Stimulated activated memory B cell treated with anti-CD40 and anti-IgM and Interleukin-4, amounts not matched to agents 10 μg/mL and 1 μg/mL and 100 μg/mL, for 72 hours (primary cell): ENCODE results near the gene VPS39.

ENCODE experiments used
- ATAC-seq: fragments of 150-1000 bp; cut with Tn5 transposase; 2 replicates; pipeline ENCODE4 v1.10.0; 2021
- H3K27ac Mint-ChIP-seq: one replicate; pipeline ENCODE4 v1.8.0; 2022; ENCODE audit warnings: mild to moderate bottlenecking, mixed read lengths
- H3K27me3 Mint-ChIP-seq: one replicate; pipeline ENCODE4 v1.8.0; 2022; ENCODE audit warnings: mixed read lengths
- H3K36me3 Mint-ChIP-seq: one replicate; pipeline ENCODE4 v1.8.0; 2022; ENCODE audit warnings: mixed read lengths
- H3K4me1 Mint-ChIP-seq: one replicate; pipeline ENCODE4 v1.8.0; 2022; ENCODE audit warnings: mixed read lengths
- H3K4me3 Mint-ChIP-seq: one replicate; pipeline ENCODE4 v1.8.0; 2022; ENCODE audit warnings: mild to moderate bottlenecking, moderate library complexity, mixed read lengths
- H3K9me3 Mint-ChIP-seq: one replicate; pipeline ENCODE4 v1.8.0; 2022; ENCODE audit warnings: mixed read lengths

The VPS39 gene

DNA sequence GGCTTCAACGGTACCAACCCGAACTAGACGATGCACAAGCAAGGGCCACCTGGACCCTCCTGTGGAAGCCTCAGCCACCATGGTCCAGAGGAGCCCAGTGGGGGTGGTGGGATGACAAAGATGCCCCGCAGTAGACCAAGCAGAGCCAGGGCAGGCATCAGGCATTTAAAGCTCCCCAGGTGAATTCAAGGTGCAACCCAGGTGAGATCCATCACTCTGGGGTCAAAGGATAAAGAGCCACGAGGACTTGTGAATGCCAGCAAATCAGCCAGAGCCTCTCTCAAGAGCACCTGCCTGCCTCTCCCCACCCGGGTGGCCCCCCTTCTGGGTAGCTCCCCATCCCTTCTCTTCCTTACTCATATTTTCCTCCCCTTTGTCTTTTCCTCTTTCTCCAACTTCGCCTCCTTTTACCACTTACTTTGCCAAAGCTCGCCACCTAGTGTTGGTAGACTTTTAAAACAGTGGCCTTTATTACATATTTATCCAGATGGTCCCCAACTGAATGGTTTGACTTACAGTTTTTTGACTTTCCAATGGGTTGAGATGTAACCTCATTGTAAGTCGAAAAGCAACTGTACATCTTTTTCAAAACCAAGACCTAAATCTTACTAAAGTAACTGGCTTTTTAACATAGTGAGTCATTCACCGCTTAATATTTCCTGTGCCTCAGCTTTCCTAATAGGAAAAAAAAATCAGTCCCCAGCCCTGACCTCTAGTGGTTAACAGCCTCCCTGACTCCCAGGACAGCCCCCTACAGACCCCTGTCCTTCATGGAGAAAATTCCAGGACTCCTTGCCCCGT lies 70.4 kb downstream of the VPS39 start:
- ATAC-seq = no peak
- Mint-ChIP-seq H3K27me3 (peaks cover 14% of the 10 kb centered on the region), H3K4me3 (no peak overlapping the region)

DNA sequence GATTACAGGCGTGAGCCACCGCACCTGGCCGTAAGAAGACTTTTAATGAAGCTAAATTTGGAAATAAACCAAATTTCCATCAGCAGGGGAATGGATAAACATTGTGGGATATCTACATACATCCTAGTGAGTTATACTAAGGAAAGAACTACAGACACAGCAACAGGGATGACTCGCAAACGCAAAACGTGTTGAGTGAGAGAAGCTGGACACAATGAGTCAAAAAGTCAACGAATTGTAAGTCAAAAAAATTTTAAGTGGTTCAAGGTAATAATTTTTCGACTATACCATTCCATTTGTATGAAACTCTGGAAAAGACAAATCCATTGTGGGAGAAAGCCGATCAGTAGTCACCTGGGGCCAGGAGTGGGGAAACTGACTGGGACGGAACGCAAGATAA lies 71.6 kb downstream of the VPS39 start:
- ATAC-seq = no peak
- Mint-ChIP-seq H3K9me3 (no peaks in the 10 kb centered on the region), H3K27ac (no peak overlapping the region), H3K4me3 (no peak overlapping the region), H3K36me3 (no peaks in the 10 kb centered on the region), H3K27me3 (peaks cover 26% of the 10 kb centered on the region), H3K4me1 (no peaks in the 10 kb centered on the region)

More for the DNA sequence above, 70.4 kb downstream of the VPS39 start:
- no peak overlapping the region for H3K27ac Mint-ChIP-seq
- H3K4me1 Mint-ChIP-seq = no peaks in the 10 kb centered on the region
- H3K36me3 Mint-ChIP-seq = no peaks in the 10 kb centered on the region
- no peaks in the 10 kb centered on the region for H3K9me3 Mint-ChIP-seq

DNA sequence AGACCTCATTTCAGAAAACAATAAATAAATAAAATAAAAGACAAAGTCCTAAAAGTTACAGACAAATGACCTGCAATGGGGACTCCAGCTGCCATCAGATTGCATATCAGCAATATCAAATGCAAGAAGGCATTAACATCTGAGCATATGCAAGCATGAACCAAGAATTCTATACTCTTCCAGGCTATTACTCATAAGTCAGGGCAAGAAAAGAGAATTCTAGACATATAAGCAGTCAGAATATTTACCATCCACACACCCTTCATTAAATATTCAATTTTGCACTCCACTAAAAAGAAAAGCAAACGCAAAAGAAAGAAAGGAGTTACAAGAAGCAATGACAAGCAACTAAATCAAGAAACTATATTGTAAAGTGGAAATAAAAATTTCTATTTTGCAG lies 72.8 kb downstream of the VPS39 start:
- Mint-ChIP-seq H3K27ac (no peak overlapping the region), H3K27me3 (peaks cover 37% of the 10 kb centered on the region), H3K4me1 (no peaks in the 10 kb centered on the region), H3K4me3 (no peak overlapping the region), H3K36me3 (no peaks in the 10 kb centered on the region), H3K9me3 (no peaks in the 10 kb centered on the region)
- ATAC-seq = no peak

DNA sequence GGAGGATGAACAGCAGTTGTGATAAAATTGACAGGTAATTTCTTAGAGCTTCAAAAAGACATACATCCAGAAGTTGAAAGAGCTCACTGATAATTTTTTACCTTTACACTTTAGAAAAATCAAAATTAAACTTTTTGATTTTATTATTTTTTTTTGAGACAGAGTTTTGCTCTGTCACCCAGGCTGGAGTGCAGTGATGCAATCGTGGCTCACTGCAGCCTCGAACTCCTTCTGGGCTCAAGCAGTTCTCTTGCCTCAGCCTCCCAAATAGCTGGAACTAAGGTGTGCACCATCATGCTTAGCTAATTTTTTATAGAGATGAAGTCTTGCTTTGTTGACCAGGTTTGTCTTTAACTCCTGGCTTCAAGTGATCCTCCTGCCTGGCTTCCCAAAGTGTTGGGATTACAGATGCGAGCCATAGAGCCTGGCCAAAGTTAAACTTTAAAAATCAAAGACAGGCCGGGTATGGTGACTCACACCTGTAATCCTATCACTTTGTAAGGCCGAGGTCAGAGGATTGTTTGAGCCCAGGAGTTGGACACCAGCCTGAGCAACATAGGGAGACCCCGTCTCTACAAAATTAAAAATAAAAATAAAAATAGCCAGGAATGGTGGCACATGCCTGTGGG lies 73.4 kb downstream of the VPS39 start:
- H3K4me1 Mint-ChIP-seq = no peaks in the 10 kb centered on the region
- no peak overlapping the region for H3K4me3 Mint-ChIP-seq
- no peak overlapping the region for H3K27ac Mint-ChIP-seq
- H3K27me3 Mint-ChIP-seq = peaks cover 44% of the 10 kb centered on the region
- no peaks in the 10 kb centered on the region for H3K9me3 Mint-ChIP-seq
- ATAC-seq = no peak
- H3K36me3 Mint-ChIP-seq = no peaks in the 10 kb centered on the region

DNA sequence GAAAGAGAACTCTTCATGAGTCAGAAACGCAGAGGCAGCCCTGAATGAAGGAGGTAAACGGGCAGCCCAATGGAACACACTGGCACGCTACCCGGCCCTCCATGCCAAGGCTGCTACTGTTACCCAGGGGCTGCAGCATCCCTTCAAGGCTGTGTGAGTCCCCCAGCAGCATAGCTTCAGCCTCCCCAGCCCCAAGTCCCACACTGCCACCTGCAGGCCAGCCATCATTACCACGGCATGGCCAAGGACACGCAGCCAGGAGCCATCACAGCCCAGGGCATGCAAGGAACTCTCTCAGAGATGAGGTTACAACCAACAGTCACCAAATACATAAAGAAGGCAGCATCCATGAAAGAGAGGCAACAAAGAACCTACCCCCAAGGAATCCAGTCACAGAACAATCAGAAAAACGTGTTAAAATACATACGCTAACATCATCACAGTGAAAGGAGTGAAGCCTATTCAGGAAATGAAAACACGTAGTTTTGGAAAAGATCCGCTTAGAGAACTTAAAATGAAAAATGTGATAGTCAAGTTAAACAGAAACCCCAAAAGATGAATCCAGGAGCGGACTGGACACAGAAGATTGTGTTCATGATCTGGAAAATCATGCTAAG lies 74.1 kb downstream of the VPS39 start:
- no peaks in the 10 kb centered on the region for H3K4me1 Mint-ChIP-seq
- H3K9me3 Mint-ChIP-seq = no peaks in the 10 kb centered on the region
- no peaks in the 10 kb centered on the region for H3K36me3 Mint-ChIP-seq
- peaks cover 51% of the 10 kb centered on the region for H3K27me3 Mint-ChIP-seq
- no peak overlapping the region for H3K27ac Mint-ChIP-seq
- no peak overlapping the region for H3K4me3 Mint-ChIP-seq
- ATAC-seq = peak; percentile 64

DNA sequence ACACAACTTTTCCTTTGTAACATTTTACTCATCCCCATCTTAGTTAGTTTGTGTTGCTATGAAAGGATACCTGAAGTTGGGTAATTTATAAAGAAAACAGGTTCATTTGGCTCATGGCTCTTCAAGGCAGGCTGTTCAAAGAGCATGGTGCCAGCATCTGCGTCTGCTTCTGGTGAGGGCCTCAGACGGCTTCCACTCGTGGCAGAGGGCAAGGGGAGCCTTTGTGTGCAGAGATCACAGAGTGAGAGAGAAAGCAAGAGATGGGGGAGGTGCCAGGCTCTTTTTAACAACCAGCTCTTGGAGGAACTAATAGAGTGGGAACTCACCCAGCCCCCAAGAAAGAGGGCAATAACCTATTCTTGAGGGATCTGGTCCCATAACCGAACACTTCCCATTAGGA lies 74.7 kb downstream of the VPS39 start:
- Mint-ChIP-seq H3K9me3 (no peaks in the 10 kb centered on the region), H3K36me3 (no peaks in the 10 kb centered on the region), H3K27ac (no peak overlapping the region), H3K4me3 (no peak overlapping the region), H3K27me3 (peaks cover 57% of the 10 kb centered on the region), H3K4me1 (no peaks in the 10 kb centered on the region)
- no peak for ATAC-seq

DNA sequence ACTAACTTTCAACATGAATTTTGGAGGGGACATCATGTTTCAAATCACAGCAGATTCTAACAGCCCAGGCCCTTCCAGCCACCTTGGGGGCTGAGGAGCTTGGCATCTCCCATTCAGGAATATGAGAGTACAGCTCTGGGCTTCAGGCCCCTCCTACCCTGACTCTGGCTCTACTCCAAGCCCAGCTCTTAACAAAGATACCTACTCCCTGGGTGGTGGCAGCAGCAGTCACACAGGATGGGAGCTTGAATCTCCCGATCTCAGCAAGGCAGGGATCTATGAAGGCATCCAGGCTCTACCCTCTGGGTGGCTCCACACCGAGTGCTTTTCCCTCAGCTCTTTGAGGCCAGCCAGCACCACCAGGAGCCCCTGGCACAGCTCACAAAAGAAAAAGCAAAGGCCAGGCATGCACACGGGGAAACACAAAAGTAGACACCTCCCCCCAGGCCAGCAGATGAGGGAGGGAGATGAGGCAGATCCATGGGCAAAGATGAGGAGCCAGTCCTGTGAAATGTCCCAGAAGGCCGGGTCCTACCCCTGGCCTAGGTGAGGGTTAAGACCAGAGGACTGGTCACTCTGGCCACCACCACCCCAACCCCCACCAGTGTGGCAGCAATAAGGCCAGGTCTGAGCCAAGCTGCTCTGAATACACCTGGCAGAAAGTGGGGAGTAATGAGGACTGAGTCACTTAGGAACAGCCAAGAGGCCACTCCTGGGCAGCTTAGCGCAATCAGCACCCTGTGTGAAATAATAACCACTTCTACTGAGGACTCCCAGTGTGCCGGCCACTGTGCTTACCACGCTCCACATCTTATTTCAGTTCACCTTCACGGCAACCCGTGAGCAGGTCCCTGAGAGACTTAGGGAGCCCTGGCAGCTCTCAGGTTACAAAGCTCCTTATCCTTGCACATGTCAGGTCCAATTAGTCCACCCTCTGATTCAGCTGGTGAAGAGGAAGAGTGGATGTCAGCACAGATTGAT lies 76.0 kb downstream of the VPS39 start:
- Mint-ChIP-seq H3K27ac (no peak overlapping the region), H3K27me3 (peaks cover 69% of the 10 kb centered on the region), H3K4me1 (no peaks in the 10 kb centered on the region), H3K9me3 (no peaks in the 10 kb centered on the region), H3K4me3 (no peak overlapping the region), H3K36me3 (no peaks in the 10 kb centered on the region)
- no peak for ATAC-seq

DNA sequence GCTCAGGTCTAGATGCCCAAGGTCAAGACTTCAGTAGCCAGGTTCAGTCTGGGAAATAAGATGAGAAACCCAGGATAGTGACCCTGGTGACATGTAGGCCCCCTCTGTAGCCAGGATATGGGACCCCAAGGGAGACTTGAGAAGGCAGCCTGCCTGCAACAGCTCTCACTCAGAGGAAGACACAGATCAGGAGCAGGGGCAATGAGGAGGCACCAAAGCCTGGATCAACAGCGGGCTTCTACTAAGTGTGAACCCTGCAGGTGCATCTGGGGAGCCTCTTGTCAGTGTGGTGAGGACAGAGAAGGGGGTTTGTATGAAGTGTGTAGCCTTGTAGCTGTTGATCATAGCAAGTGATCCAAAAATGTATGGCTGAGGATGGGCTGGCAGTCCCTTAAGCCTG lies 77.1 kb downstream of the VPS39 start:
- H3K4me3 Mint-ChIP-seq = no peak overlapping the region
- no peaks in the 10 kb centered on the region for H3K36me3 Mint-ChIP-seq
- no peaks in the 10 kb centered on the region for H3K9me3 Mint-ChIP-seq
- H3K4me1 Mint-ChIP-seq = no peaks in the 10 kb centered on the region
- peaks cover 69% of the 10 kb centered on the region for H3K27me3 Mint-ChIP-seq
- H3K27ac Mint-ChIP-seq = no peak overlapping the region
- no peak for ATAC-seq

DNA sequence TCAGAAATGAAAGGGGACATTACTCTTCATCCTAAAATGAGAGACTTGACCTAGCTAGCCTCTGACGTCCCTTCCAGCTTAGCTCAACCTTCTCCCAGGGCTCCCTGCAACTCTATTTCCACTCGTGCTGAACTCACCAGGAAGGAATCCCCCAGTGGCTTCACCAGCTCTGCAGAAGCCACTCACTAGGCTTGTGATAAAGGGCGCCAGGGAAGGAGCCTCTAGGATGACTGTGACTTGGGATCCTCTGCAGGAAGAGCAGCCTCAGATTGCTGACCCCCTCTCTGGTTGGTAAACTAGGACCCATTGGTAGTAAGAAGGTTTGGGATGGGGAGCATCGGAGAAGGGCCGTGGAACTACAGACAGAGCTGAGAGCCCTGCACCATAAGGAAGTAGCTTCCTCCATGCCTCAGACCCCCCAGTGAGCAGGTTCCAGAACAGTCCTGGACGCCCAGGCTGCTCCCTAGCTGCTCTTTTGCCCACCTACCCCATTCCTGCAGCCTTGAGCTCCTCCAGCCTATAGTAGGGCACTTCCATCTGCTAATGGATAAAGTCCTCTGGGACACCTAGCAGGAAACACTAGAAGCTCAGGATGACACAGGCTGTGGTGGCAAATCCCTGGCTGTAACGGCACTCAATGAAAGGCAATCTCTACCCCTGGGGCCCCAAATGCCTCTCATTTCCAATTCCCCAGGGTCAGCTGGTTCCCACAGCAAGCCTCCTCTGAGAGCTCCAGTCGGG lies 77.7 kb downstream of the VPS39 start:
- Mint-ChIP-seq H3K27me3 (peaks cover 69% of the 10 kb centered on the region), H3K4me1 (no peaks in the 10 kb centered on the region), H3K36me3 (no peaks in the 10 kb centered on the region), H3K9me3 (no peaks in the 10 kb centered on the region), H3K27ac (no peak overlapping the region), H3K4me3 (no peak overlapping the region)
- ATAC-seq = no peak

DNA sequence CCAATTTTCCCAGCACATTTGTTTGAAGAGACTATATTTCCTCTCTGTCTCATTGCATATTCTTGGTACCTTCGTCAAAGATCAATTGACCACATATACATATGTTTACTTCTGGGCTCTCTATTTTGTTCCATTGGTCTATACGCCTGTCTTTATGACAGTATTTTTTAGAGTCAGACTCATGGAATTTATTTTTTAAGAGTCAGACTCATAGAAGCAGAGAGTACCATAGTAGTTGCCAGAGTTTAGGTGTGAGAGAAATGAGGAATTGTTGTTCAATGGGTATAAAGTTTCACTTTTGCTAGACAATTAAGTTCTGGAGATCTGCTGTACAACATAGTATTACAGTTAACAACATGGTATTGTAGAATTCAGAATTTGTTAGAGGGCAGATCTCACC lies 78.7 kb downstream of the VPS39 start:
- no peaks in the 10 kb centered on the region for H3K36me3 Mint-ChIP-seq

DNA sequence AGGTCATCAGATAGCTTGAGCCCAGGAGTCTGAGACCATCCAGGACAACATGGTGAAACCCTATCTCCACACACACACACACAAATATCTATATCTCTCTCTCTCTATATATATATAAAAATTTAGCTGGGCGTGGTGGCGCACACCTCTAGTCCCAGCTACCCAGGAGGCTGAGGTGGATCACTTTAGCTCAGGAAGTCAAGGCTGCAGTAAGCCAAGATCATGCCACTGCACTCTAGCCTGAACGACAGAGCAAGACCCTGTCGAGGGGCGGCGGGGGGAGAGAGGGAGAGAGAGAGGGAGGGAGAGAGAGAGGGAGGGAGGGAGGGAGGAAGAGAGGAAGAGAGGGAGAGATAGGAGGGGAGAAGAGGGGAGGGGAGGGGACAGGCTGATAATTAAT lies 79.6 kb downstream of the VPS39 start:
- H3K36me3 Mint-ChIP-seq = no peaks in the 10 kb centered on the region
- no peaks in the 10 kb centered on the region for H3K4me1 Mint-ChIP-seq
- no peak for ATAC-seq
- no peak overlapping the region for H3K27ac Mint-ChIP-seq
- no peak overlapping the region for H3K4me3 Mint-ChIP-seq
- H3K27me3 Mint-ChIP-seq = peaks cover 62% of the 10 kb centered on the region
- no peaks in the 10 kb centered on the region for H3K9me3 Mint-ChIP-seq

More for the DNA sequence above, 78.7 kb downstream of the VPS39 start:
- H3K9me3 Mint-ChIP-seq = no peaks in the 10 kb centered on the region
- ATAC-seq = no peak
- no peak overlapping the region for H3K4me3 Mint-ChIP-seq
- H3K27me3 Mint-ChIP-seq = peaks cover 69% of the 10 kb centered on the region
- H3K27ac Mint-ChIP-seq = no peak overlapping the region
- H3K4me1 Mint-ChIP-seq = no peaks in the 10 kb centered on the region

DNA sequence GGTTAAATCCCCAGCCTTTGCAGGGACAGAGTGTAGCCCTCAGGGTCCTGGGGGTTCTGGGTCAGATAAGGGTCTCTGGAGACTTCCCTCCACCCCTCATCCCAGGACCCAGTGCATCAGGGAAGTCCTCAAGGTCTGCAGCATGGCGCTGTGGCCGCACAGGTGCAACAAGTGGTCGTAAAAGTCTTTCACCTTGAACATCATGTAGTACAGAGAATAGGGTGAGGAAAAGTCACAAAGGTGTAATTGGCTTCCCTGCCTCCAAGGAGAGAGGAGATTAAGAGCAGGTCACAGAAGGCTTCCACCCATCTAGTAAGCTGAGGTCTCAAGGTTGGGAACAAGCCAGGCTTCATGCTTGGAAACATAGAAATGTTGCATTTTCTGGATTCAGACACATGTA lies 84.6 kb downstream of the VPS39 start:
- Mint-ChIP-seq H3K4me3 (no peak overlapping the region), H3K27me3 (peaks cover 13% of the 10 kb centered on the region), H3K36me3 (no peaks in the 10 kb centered on the region), H3K4me1 (no peaks in the 10 kb centered on the region), H3K9me3 (no peaks in the 10 kb centered on the region), H3K27ac (no peak overlapping the region)
- ATAC-seq = no peak

DNA sequence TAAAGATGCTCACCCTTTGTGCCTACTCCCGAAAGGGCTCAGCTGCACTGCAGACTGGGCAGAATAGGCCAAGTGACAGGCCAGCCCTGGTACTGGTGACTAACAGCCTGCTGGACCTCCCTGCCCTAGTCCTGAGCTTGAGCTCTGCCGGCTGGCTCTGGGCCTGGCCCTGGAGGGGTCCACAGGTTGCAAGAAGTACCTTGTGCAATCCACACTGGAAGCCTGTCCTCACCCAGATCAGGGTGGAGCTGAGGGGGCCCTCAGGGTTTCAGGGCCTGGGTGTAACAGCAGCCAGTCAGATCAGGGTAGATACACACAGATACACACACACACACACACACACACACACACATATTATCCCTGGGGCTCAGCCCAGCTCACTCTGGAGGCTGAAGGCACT lies 86.4 kb downstream of the VPS39 start:
- Mint-ChIP-seq H3K9me3 (no peaks in the 10 kb centered on the region), H3K27ac (no peak overlapping the region), H3K36me3 (no peaks in the 10 kb centered on the region), H3K4me3 (no peak overlapping the region), H3K4me1 (no peaks in the 10 kb centered on the region), H3K27me3 (peaks cover 1% of the 10 kb centered on the region)
- no peak for ATAC-seq

DNA sequence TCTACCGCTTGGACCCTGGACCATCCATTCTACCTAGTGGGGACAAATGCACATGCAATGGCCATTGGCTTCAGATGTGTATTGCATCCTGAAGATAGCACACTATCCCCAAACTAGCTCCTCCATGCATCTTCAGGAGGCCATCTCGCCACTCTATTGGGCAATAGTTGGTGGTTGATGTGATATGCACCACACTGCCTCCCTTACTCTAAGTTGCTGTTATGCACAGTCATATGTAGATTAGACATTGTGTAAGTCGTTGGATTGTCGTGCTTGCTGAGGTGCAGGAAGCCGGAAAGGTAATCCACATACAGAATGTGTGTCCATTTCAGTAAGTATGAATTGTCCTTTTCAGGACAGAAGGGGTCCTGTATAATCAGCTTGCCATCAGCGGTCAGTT lies 87.1 kb downstream of the VPS39 start:
- Mint-ChIP-seq H3K27ac (no peak overlapping the region), H3K27me3 (peaks cover 8% of the 10 kb centered on the region), H3K4me1 (no peaks in the 10 kb centered on the region), H3K36me3 (no peaks in the 10 kb centered on the region), H3K4me3 (no peak overlapping the region), H3K9me3 (peaks cover 3% of the 10 kb centered on the region)
- no peak for ATAC-seq
